ENCODE data around the gene PPP1R9B. TPM values are rescaled to one million over a fixed set of nuclear protein-coding genes. Genes with fewer than 3 reads are reported as not detected.

PPP1R9B gene
- total and polyA plus RNA-seq, 2 of the 8 experiments (the other 6 are each of a cell fraction or from before 2014, with no cell fraction given): 5.2 to 13.1 TPM

DNA sequence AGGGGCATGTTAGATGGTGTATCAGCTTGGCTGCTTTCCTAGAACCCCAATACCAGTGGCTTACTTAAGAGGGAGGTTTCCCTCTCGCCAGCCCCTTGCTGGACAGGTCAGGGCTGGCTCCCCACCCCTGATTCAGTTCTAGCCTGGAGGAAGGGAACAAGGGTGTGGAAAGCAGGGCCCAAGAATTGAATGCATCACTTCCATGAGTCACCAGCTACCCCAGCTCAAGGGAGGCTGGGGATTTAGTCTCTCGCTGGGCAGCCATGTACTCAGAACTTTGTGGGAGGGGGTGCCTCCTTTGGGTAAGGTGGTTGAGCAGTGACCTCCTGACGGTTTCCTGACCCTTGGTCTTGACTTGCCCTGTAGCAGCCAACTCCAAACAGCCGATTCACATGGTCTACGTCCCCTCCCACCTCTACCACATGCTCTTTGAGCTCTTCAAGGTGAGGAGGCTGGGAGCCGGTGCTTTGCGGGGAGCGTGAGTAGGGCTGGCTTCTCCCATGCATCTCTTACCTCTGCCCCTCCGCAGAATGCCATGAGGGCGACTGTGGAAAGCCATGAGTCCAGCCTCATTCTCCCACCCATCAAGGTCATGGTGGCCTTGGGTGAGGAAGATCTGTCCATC lies 42.6 kb downstream of the PPP1R9B start (continued):
- no peak for TF ChIP-seq POLR2AphosphoS5 (IDR thresholded peaks at IDR 0.05; ENCODE audit: low read depth, low read length)
